ENCODE measurements around the gene PITPNC1. TPM values are rescaled to one million over a fixed set of nuclear protein-coding genes. Genes with fewer than 3 reads are reported as not detected.
A peak's percentile ranks its signal among the peaks of the same experiment; 100 is the strongest.

Gene PITPNC1
- total RNA-seq, 1 experiment from 2014 or later, result 37.5 TPM

GRCh38 chr17:67491009-67491680 lies 114.1 kb downstream of the PITPNC1 start:
- H3K9ac ChIP-seq (ENCODE audit: extremely low read depth, insufficient read length, low read length), result no peak overlapping the region
- H3K56ac ChIP-seq (ENCODE audit: insufficient read length, low read depth, low read length), result no peak overlapping the region

More at GRCh38 chr17:67491009-67491680, 114.1 kb downstream of the PITPNC1 start:
- peak; percentile 76 for DNase-seq
- Mint-ChIP-seq H3K27ac (peak overlapping the region; percentile 52 to 92 (median 68)), H3K36me3 (ENCODE audit: insufficient read depth in 1 of 3, low read depth in 3 of 3) (peaks cover 4 to 11% (median 7%) of the 10 kb centered on the region in 3 experiments), H3K4me1 (peaks cover 41 to 50% of the 10 kb centered on the region in 2 experiments), H3K4me3 (peak overlapping the region; percentile 4 to 47; a peak in 2 of 5 replicates), H3K9me3 (peaks cover 3 to 4% of the 10 kb centered on the region in 2 experiments; a peak in 2 of 5 replicates), H3K27me3 (ENCODE audit: low read depth) (no peaks in the 10 kb centered on the region)
- no peak overlapping the region for H2BK15ac ChIP-seq (ENCODE audit: low read depth, low read length)
- H3K23ac ChIP-seq (ENCODE audit: insufficient read length, low read depth, low read length), result no peak overlapping the region
- no peak overlapping the region for H3K27ac ChIP-seq (ENCODE audit: insufficient read length, low read depth, low read length)
- H3K27me3 ChIP-seq (ENCODE audit: insufficient read depth, low read length), result no peaks in the 10 kb centered on the region
- H3K9me3 ChIP-seq (ENCODE audit: control insufficient read depth, low read depth, low read length), result no peaks in the 10 kb centered on the region
- no peak overlapping the region for H2BK20ac ChIP-seq (ENCODE audit: low read depth, low read length, poor library complexity, severe bottlenecking)
- H2BK12ac ChIP-seq (ENCODE audit: insufficient read length, low read depth, low read length), result no peak overlapping the region
- H3K4me2 ChIP-seq (ENCODE audit: insufficient read depth, insufficient read length, low read length), result peak overlapping the region; percentile 2
- H4K91ac ChIP-seq (ENCODE audit: insufficient read length, low read depth, low read length), result no peak overlapping the region
- H2AK5ac ChIP-seq (ENCODE audit: insufficient read length, low read length), result no peak overlapping the region
- H3K79me2 ChIP-seq (ENCODE audit: insufficient read depth, low read length), result peaks cover 10% of the 10 kb centered on the region; the same call in 1 of the 2 replicates
- no peak overlapping the region for H2AFZ ChIP-seq (ENCODE audit: low read length)
- H2BK120ac ChIP-seq (ENCODE audit: low read depth, low read length, poor library complexity, severe bottlenecking), result no peak overlapping the region
- no peak overlapping the region for H4K5ac ChIP-seq (ENCODE audit: insufficient read length, low read depth, low read length)
- TF ChIP-seq CTCF (conservative IDR thresholded peaks at IDR 0.05), result no peak
- H3K79me1 ChIP-seq (ENCODE audit: insufficient read depth, low read depth, low read length, poor library complexity, severe bottlenecking), result no peaks in the 10 kb centered on the region
- no peaks in the 10 kb centered on the region for H4K20me1 ChIP-seq (ENCODE audit: control insufficient read depth, insufficient read depth, insufficient read length)
- no CpG with 5 or more reads among the region's 18 CpGs for WGBS (ENCODE audit: extremely low coverage, insufficient read length, low lambda C conversion rate)
- H3K18ac ChIP-seq (ENCODE audit: insufficient read length, low read depth, low read length), result no peak overlapping the region
- H3K14ac ChIP-seq (ENCODE audit: insufficient read depth, low read length), result no peak overlapping the region
- no peaks in the 10 kb centered on the region for H3K23me2 ChIP-seq (ENCODE audit: insufficient read length, low read depth, low read length, poor library complexity, severe bottlenecking)
- no peak overlapping the region for H2BK5ac ChIP-seq (ENCODE audit: insufficient read length, low read length)
- peaks cover 8% of the 10 kb centered on the region; the same call in 1 of the 2 replicates for H3K4me1 ChIP-seq (ENCODE audit: insufficient read depth, low read length)
- no peak overlapping the region for H3T11ph ChIP-seq (ENCODE audit: low read length)
- H3K4ac ChIP-seq (ENCODE audit: low read depth, low read length), result no peak overlapping the region
- no peak overlapping the region for H4K8ac ChIP-seq (replicated peaks; ENCODE audit: insufficient read length, low read depth, low read length)

All from H9 (cell line).